Right lobe of liver (tissue), 4 donors: ENCODE data around the gene PRKN.

Source experiments
- CTCF ChIP-seq, 4 donors: fragments of 200-600 bp in 3 of 4; fragments of 450-650 bp in 1 of 4; IDR thresholded peaks; one replicate each; pipeline versions ENCODE4 v1.5.1 to v1.8.0; 2016 to 2022; ENCODE audit warnings: antibody characterized with exemption in 4 of 4, mild to moderate bottlenecking in 2 of 4
- POLR2A ChIP-seq: fragments of 450-650 bp; IDR thresholded peaks from one replicate; pipeline ENCODE4 v1.6.1; 2017; ENCODE audit warnings: antibody characterized with exemption, mild to moderate bottlenecking
- donor health status: DM: no; HTN: no; CAD: no.
- donor health status: DM: no; HTN: no; CAD: no.
- donor health status: DM: no; HTN: yes; CAD: no.

GRCh38 chr6:162684961-162685360 is 42.6 kb downstream of the PRKN start:
- no peak for TF ChIP-seq CTCF (IDR thresholded peaks at IDR 0.05)
- TF ChIP-seq POLR2A = no peak
